Measurements from ENCODE around the gene TNS3. TPM values are rescaled to one million over a fixed set of nuclear protein-coding genes. Genes with fewer than 3 reads are reported as not detected.

The TNS3 gene
- polyA plus RNA-seq, 2 donors, result 2.7 to 3.4 TPM

GRCh38 chr7:47408675-47409074 lies 173.2 kb downstream of the TNS3 start:
- Histone ChIP-seq H3K27me3 (ENCODE audit: control insufficient read depth in 1 of 2, insufficient read depth in 2 of 2, low read length in 2 of 2) (no peaks in the 10 kb centered on the region), H3K9me3 (ENCODE audit: control insufficient read depth in 2 of 2, insufficient read depth in 1 of 2, low read depth in 1 of 2, low read length in 1 of 2) (no peaks in the 10 kb centered on the region), H3K4me3 (ENCODE audit: low read depth in 1 of 2, low read length in 2 of 2) (no peak overlapping the region), H3K4me1 (ENCODE audit: control insufficient read depth in 2 of 2, insufficient read depth in 2 of 2, low read length in 1 of 2) (peaks cover 3 to 23% of the 10 kb centered on the region in 2 donors), H3K36me3 (ENCODE audit: control insufficient read depth in 2 of 2, insufficient read depth in 2 of 2, low read length in 1 of 2) (peaks cover 0 to 6% of the 10 kb centered on the region in 2 donors), H3K27ac (ENCODE audit: low read depth in 2 of 2, low read length in 1 of 2) (peak overlapping the region in 1 of 2 donors; percentile 15)
- 67 to 68% methylated on average over 5 of the region's 5 CpGs for WGBS, 2 donors

GRCh38 chr7:47407821-47408674 lies 173.9 kb downstream of the TNS3 start:
- Histone ChIP-seq H3K9me3 (ENCODE audit: control insufficient read depth in 2 of 2, insufficient read depth in 1 of 2, low read depth in 1 of 2, low read length in 1 of 2) (no peaks in the 10 kb centered on the region), H3K36me3 (ENCODE audit: control insufficient read depth in 2 of 2, insufficient read depth in 2 of 2, low read length in 1 of 2) (peaks cover 0 to 6% of the 10 kb centered on the region in 2 donors), H3K4me3 (ENCODE audit: low read depth in 1 of 2, low read length in 2 of 2) (no peak overlapping the region), H3K27me3 (ENCODE audit: control insufficient read depth in 1 of 2, insufficient read depth in 2 of 2, low read length in 2 of 2) (no peaks in the 10 kb centered on the region), H3K4me1 (ENCODE audit: control insufficient read depth in 2 of 2, insufficient read depth in 2 of 2, low read length in 1 of 2) (peaks cover 3 to 23% of the 10 kb centered on the region in 2 donors), H3K27ac (ENCODE audit: low read depth in 2 of 2, low read length in 1 of 2) (peak overlapping the region in 1 of 2 donors; percentile 29)
- 64 to 78% methylated on average over 14 of the region's 14 CpGs for WGBS, 2 donors

- H3K9me3 ChIP-seq (ENCODE audit: control insufficient read depth in 2 of 2, insufficient read depth in 1 of 2, low read depth in 1 of 2, low read length in 1 of 2), result no peaks in the 10 kb centered on the region
- H3K4me1 ChIP-seq (ENCODE audit: control insufficient read depth in 2 of 2, insufficient read depth in 2 of 2, low read length in 1 of 2), result peaks cover 3 to 23% of the 10 kb centered on the region in 2 donors
- peaks cover 0 to 6% of the 10 kb centered on the region in 2 donors for H3K36me3 ChIP-seq (ENCODE audit: control insufficient read depth in 2 of 2, insufficient read depth in 2 of 2, low read length in 1 of 2)
- peak overlapping the region; percentile 45 to 54 for H3K27ac ChIP-seq (ENCODE audit: low read depth in 2 of 2, low read length in 1 of 2)
- no peaks in the 10 kb centered on the region for H3K27me3 ChIP-seq (ENCODE audit: control insufficient read depth in 1 of 2, insufficient read depth in 2 of 2, low read length in 2 of 2)
- H3K4me3 ChIP-seq (ENCODE audit: low read depth in 1 of 2, low read length in 2 of 2), result no peak overlapping the region
- 65 to 75% methylated on average over 13 of the region's 13 CpGs for WGBS, 2 donors
These were observed 174.8 kb downstream of the TNS3 start for GRCh38 chr7:47407136-47407535.

GRCh38 chr7:47406801-47407129 lies 175.1 kb downstream of the TNS3 start:
- Histone ChIP-seq H3K4me3 (ENCODE audit: low read depth in 1 of 2, low read length in 2 of 2) (no peak overlapping the region), H3K4me1 (ENCODE audit: control insufficient read depth in 2 of 2, insufficient read depth in 2 of 2, low read length in 1 of 2) (peaks cover 3 to 23% of the 10 kb centered on the region in 2 donors), H3K27me3 (ENCODE audit: control insufficient read depth in 1 of 2, insufficient read depth in 2 of 2, low read length in 2 of 2) (no peaks in the 10 kb centered on the region), H3K36me3 (ENCODE audit: control insufficient read depth in 2 of 2, insufficient read depth in 2 of 2, low read length in 1 of 2) (peaks cover 0 to 6% of the 10 kb centered on the region in 2 donors), H3K27ac (ENCODE audit: low read depth in 2 of 2, low read length in 1 of 2) (peak overlapping the region in 1 of 2 donors; percentile 45), H3K9me3 (ENCODE audit: control insufficient read depth in 2 of 2, insufficient read depth in 1 of 2, low read depth in 1 of 2, low read length in 1 of 2) (no peaks in the 10 kb centered on the region)
- WGBS, 2 donors, result 45 to 46% methylated on average over 11 of the region's 11 CpGs

- Histone ChIP-seq H3K4me3 (ENCODE audit: low read depth in 1 of 2, low read length in 2 of 2) (no peak overlapping the region), H3K27me3 (ENCODE audit: control insufficient read depth in 1 of 2, insufficient read depth in 2 of 2, low read length in 2 of 2) (no peaks in the 10 kb centered on the region), H3K4me1 (ENCODE audit: control insufficient read depth in 2 of 2, insufficient read depth in 2 of 2, low read length in 1 of 2) (peaks cover 3 to 23% of the 10 kb centered on the region in 2 donors), H3K27ac (ENCODE audit: low read depth in 2 of 2, low read length in 1 of 2) (peak overlapping the region; percentile 57 to 75), H3K9me3 (ENCODE audit: control insufficient read depth in 2 of 2, insufficient read depth in 1 of 2, low read depth in 1 of 2, low read length in 1 of 2) (no peaks in the 10 kb centered on the region), H3K36me3 (ENCODE audit: control insufficient read depth in 2 of 2, insufficient read depth in 2 of 2, low read length in 1 of 2) (peaks cover 0 to 2% of the 10 kb centered on the region in 2 donors)
- WGBS, 2 donors, result 23 to 29% methylated on average over 13 of the region's 13 CpGs
These were observed 175.8 kb downstream of the TNS3 start for GRCh38 chr7:47405921-47406800.

GRCh38 chr7:47405286-47405904 lies 176.5 kb downstream of the TNS3 start:
- no peaks in the 10 kb centered on the region for H3K9me3 ChIP-seq (ENCODE audit: control insufficient read depth in 2 of 2, insufficient read depth in 1 of 2, low read depth in 1 of 2, low read length in 1 of 2)
- H3K36me3 ChIP-seq (ENCODE audit: control insufficient read depth in 2 of 2, insufficient read depth in 2 of 2, low read length in 1 of 2), result peaks cover 0 to 2% of the 10 kb centered on the region in 2 donors

GRCh38 chr7:47404010-47404409 lies 177.9 kb downstream of the TNS3 start:
- Histone ChIP-seq H3K4me1 (ENCODE audit: control insufficient read depth in 2 of 2, insufficient read depth in 2 of 2, low read length in 1 of 2) (peaks cover 3 to 22% of the 10 kb centered on the region in 2 donors), H3K36me3 (ENCODE audit: control insufficient read depth in 2 of 2, insufficient read depth in 2 of 2, low read length in 1 of 2) (no peaks in the 10 kb centered on the region), H3K27me3 (ENCODE audit: control insufficient read depth in 1 of 2, insufficient read depth in 2 of 2, low read length in 2 of 2) (no peaks in the 10 kb centered on the region), H3K9me3 (ENCODE audit: control insufficient read depth in 2 of 2, insufficient read depth in 1 of 2, low read depth in 1 of 2, low read length in 1 of 2) (no peaks in the 10 kb centered on the region), H3K27ac (ENCODE audit: low read depth in 2 of 2, low read length in 1 of 2) (no peak overlapping the region), H3K4me3 (ENCODE audit: low read depth in 1 of 2, low read length in 2 of 2) (no peak overlapping the region)
- 68 to 80% methylated on average over 3 of the region's 3 CpGs for WGBS, 2 donors

More at GRCh38 chr7:47405286-47405904, 176.5 kb downstream of the TNS3 start:
- Histone ChIP-seq H3K27me3 (ENCODE audit: control insufficient read depth in 1 of 2, insufficient read depth in 2 of 2, low read length in 2 of 2) (no peaks in the 10 kb centered on the region), H3K27ac (ENCODE audit: low read depth in 2 of 2, low read length in 1 of 2) (peak overlapping the region; percentile 57 to 75), H3K4me1 (ENCODE audit: control insufficient read depth in 2 of 2, insufficient read depth in 2 of 2, low read length in 1 of 2) (peaks cover 3 to 23% of the 10 kb centered on the region in 2 donors), H3K4me3 (ENCODE audit: low read depth in 1 of 2, low read length in 2 of 2) (no peak overlapping the region)
- WGBS, 2 donors, result 46 to 48% methylated on average over 8 of the region's 8 CpGs

- Histone ChIP-seq H3K4me3 (ENCODE audit: low read depth in 1 of 2, low read length in 2 of 2) (no peak overlapping the region), H3K27ac (ENCODE audit: low read depth in 2 of 2, low read length in 1 of 2) (peak overlapping the region in 1 of 2 donors; percentile 28), H3K27me3 (ENCODE audit: control insufficient read depth in 1 of 2, insufficient read depth in 2 of 2, low read length in 2 of 2) (no peaks in the 10 kb centered on the region), H3K36me3 (ENCODE audit: control insufficient read depth in 2 of 2, insufficient read depth in 2 of 2, low read length in 1 of 2) (no peaks in the 10 kb centered on the region), H3K9me3 (ENCODE audit: control insufficient read depth in 2 of 2, insufficient read depth in 1 of 2, low read depth in 1 of 2, low read length in 1 of 2) (no peaks in the 10 kb centered on the region), H3K4me1 (ENCODE audit: control insufficient read depth in 2 of 2, insufficient read depth in 2 of 2, low read length in 1 of 2) (peaks cover 3 to 21% of the 10 kb centered on the region in 2 donors)
- 52 to 56% methylated on average over 15 of the region's 15 CpGs for WGBS, 2 donors
These were observed 178.7 kb downstream of the TNS3 start for GRCh38 chr7:47402941-47403866.

Data from esophagus (tissue), 2 donors.